ENCODE data around the gene PCA3. TPM values are rescaled to one million over a fixed set of nuclear protein-coding genes. Genes with fewer than 3 reads are reported as not detected.

The PCA3 gene
- total and polyA plus RNA-seq, 10 of the 15 experiments (the other 5 are each of a cell fraction or from before 2014, with no cell fraction given), result 0.05 TPM; not detected in 9

- no peak for TF ChIP-seq PRDM15 (CRISPR knock-in tag; IDR thresholded peaks at IDR 0.05)
- no peak for TF ChIP-seq SPI1 (IDR thresholded peaks at IDR 0.05; ENCODE audit: borderline replicate concordance, insufficient read depth, low read depth, low read length)
- no peak for TF ChIP-seq CBX5 (IDR thresholded peaks at IDR 0.05; ENCODE audit: low read depth)
These were observed 47.1 kb upstream of the PCA3 start (continued) for GRCh38 chr9:76717176-76717575.

GRCh38 chr9:76717613-76718012, 46.6 kb upstream of the PCA3 start:
- WGBS (ENCODE audit: insufficient coverage, insufficient replicate concordance, low lambda C conversion rate, missing lambda C conversion rate), result under 1% methylated on average over 5 of the region's 5 CpGs
- TF ChIP-seq HDAC2 (IDR thresholded peaks at IDR 0.05), result no peak
- TF ChIP-seq SREBF1 (IDR thresholded peaks at IDR 0.05; ENCODE audit: low read length), result no peak
- TF ChIP-seq STAT1 (conservative IDR thresholded peaks at IDR 0.05), result no peak
- no peak for TF ChIP-seq GABPA (IDR thresholded peaks at IDR 0.05; ENCODE audit: low read depth)
- no peak for TF ChIP-seq IKZF2 (IDR thresholded peaks at IDR 0.05)
- TF ChIP-seq SKIL (IDR thresholded peaks at IDR 0.05; ENCODE audit: low read depth, poor library complexity, severe bottlenecking), result no peak
- TF ChIP-seq ZBED1 (IDR thresholded peaks at IDR 0.05; ENCODE audit: borderline replicate concordance), result no peak
- no peak for TF ChIP-seq POLR2A (IDR thresholded peaks at IDR 0.05; ENCODE audit: low read depth, low read length)
- DNase-seq (ENCODE audit: low read depth, low spot score) (no peak), ATAC-seq (no peak), FAIRE-seq (no peak)
- ChIA-PET POLR2A (no interaction called here), RAD21 (ENCODE audit: unreplicated experiment) (no interaction called here), CTCF (interaction anchor here (1.0 kb wide), 1 partner anchor 11 kb away, joined by 3 read pairs; no protein-coding TSS in a partner anchor), SMC1A (ENCODE audit: uncharacterized antibody, unreplicated experiment) (no interaction called here)
- H3K27ac ChIP-seq (ENCODE audit: control insufficient read depth, insufficient read depth), result no peak overlapping the region
- H3K4me2 ChIP-seq (ENCODE audit: control insufficient read depth, insufficient read depth), result no peak overlapping the region
- H3K9me3 ChIP-seq (replicated peaks; ENCODE audit: control insufficient read depth, insufficient read depth, low read length), result no peaks in the 10 kb centered on the region
- H2AFZ ChIP-seq (ENCODE audit: control insufficient read depth, low read depth, low read length), result no peak overlapping the region
- intact Hi-C loops (cut with micrococcal nuclease; ENCODE audit: unreplicated experiment), result no loop called here
- H4K20me1 ChIP-seq (ENCODE audit: control insufficient read depth, insufficient read depth), result no peaks in the 10 kb centered on the region
- H3K36me3 ChIP-seq (ENCODE audit: control insufficient read depth in 2 of 2, insufficient read depth in 2 of 2, low read length in 1 of 2), result no peaks in the 10 kb centered on the region
- no peak overlapping the region for H3K9ac ChIP-seq (ENCODE audit: control insufficient read depth, insufficient read depth, low read length)
- no peaks in the 10 kb centered on the region for H3K79me2 ChIP-seq (ENCODE audit: control insufficient read depth, insufficient read depth, low read length)
- no peaks in the 10 kb centered on the region for H3K4me1 ChIP-seq (ENCODE audit: control insufficient read depth, insufficient read depth, low read length)
- peaks cover 0 to 6% of the 10 kb centered on the region in 2 experiments; a peak in 1 of 4 replicates for H3K27me3 ChIP-seq (replicated peaks in 1 of 2; ENCODE audit: control insufficient read depth in 2 of 2, insufficient read depth in 2 of 2, low read length in 1 of 2)
- BruUV-seq (replicated peaks), result no TSS peak
- no peak overlapping the region for H3K4me3 ChIP-seq
- in situ Hi-C loops (cut with MboI), result no loop called here

All from GM12878 (cell line).